Right atrium auricular region (tissue), 2 donors: ENCODE data around the gene MEGF6. TPM values are rescaled to one million over a fixed set of nuclear protein-coding genes. Genes with fewer than 3 reads are reported as not detected.

Experiments
- DNase-seq: peaks from one replicate; pipeline ENCODE4 v3.0.0-alpha.2; 2019; ENCODE audit warnings: low spot score
- H3K27ac ChIP-seq, 2 donors: fragments of 200-600 bp; sonication (generic); 1 replicate in 1 of 2; 2 replicates in 1 of 2; pipeline ENCODE4 v1.5.1; 2016 to 2019
- H3K27me3 ChIP-seq, 2 donors: fragments of 200-600 bp; sonication (generic); one replicate each; pipeline versions ENCODE4 v1.5.1 to v1.6.0; 2017 to 2019
- H3K36me3 ChIP-seq: fragments of 200-600 bp; sonication (generic); one replicate; pipeline ENCODE4 v1.5.1; 2016
- H3K4me1 ChIP-seq, 2 donors: fragments of 200-600 bp; sonication (generic); one replicate each; pipeline versions ENCODE4 v1.5.1 to v1.6.0; 2017 to 2019
- H3K4me3 ChIP-seq, 2 donors: fragments of 200-600 bp; sonication (generic); 1 replicate in 1 of 2; 2 replicates in 1 of 2; pipeline ENCODE4 v1.5.1; 2017 to 2019; ENCODE audit warnings: mild to moderate bottlenecking in 1 of 2, moderate library complexity in 1 of 2
- H3K9me3 ChIP-seq, 2 donors: fragments of 200-600 bp; sonication (generic); one replicate each; pipeline ENCODE4 v1.5.1; 2019
- CTCF ChIP-seq, 2 donors: fragments of 200-600 bp; sonication (generic); IDR thresholded peaks; one replicate each; pipeline ENCODE4 v1.5.1; 2019; ENCODE audit warnings: antibody characterized with exemption in 2 of 2
- total RNA-seq, 2 donors: library from RNA; depleted of rRNA; stranded (reverse); fragments of >200 nt; gene quantifications; one replicate each; pipeline ENCODE4 v1.1.0, GENCODE V29; 2016

Gene MEGF6
- total RNA-seq, 2 donors from 2014 or later, result 14.9 to 32.6 TPM

- H3K9me3 ChIP-seq, result no peaks in the 10 kb centered on the region
- no peaks in the 10 kb centered on the region for H3K27me3 ChIP-seq
- no peak for DNase-seq
- H3K27ac ChIP-seq, result no peak overlapping the region
- H3K4me1 ChIP-seq, result no peaks in the 10 kb centered on the region
- peaks cover 78% of the 10 kb centered on the region for H3K36me3 ChIP-seq
- TF ChIP-seq CTCF (IDR thresholded peaks at IDR 0.05), result no peak
- no peak overlapping the region for H3K4me3 ChIP-seq
Measured at GRCh38 chr1:3633344-3634058, 22.2 kb upstream of the MEGF6 start.

- DNase-seq, result no peak
- H3K36me3 ChIP-seq, result peaks cover 78% of the 10 kb centered on the region
Measured at GRCh38 chr1:3632716-3633343, 21.5 kb upstream of the MEGF6 start.

GRCh38 chr1:3632298-3632697, 21.0 kb upstream of the MEGF6 start:
- Histone ChIP-seq H3K4me3 (no peak overlapping the region), H3K9me3 (no peaks in the 10 kb centered on the region), H3K27me3 (no peaks in the 10 kb centered on the region), H3K27ac (no peak overlapping the region), H3K36me3 (peaks cover 78% of the 10 kb centered on the region), H3K4me1 (no peaks in the 10 kb centered on the region)
- TF ChIP-seq CTCF (IDR thresholded peaks at IDR 0.05), result no peak
- no peak for DNase-seq

More at GRCh38 chr1:3632716-3633343, 21.5 kb upstream of the MEGF6 start:
- no peak overlapping the region for H3K4me3 ChIP-seq
- TF ChIP-seq CTCF (IDR thresholded peaks at IDR 0.05), result no peak
- H3K9me3 ChIP-seq, result no peaks in the 10 kb centered on the region
- no peaks in the 10 kb centered on the region for H3K27me3 ChIP-seq
- H3K4me1 ChIP-seq, result no peaks in the 10 kb centered on the region
- H3K27ac ChIP-seq, result no peak overlapping the region

- no peaks in the 10 kb centered on the region for H3K27me3 ChIP-seq
- H3K27ac ChIP-seq, result no peak overlapping the region
- DNase-seq, result no peak
- H3K4me3 ChIP-seq, result no peak overlapping the region
- no peak for TF ChIP-seq CTCF (IDR thresholded peaks at IDR 0.05)
- H3K4me1 ChIP-seq, result no peaks in the 10 kb centered on the region
- peaks cover 71% of the 10 kb centered on the region for H3K36me3 ChIP-seq
- H3K9me3 ChIP-seq, result no peaks in the 10 kb centered on the region
Measured at GRCh38 chr1:3631320-3632260, 20.3 kb upstream of the MEGF6 start.

- peaks cover 0 to 1% of the 10 kb centered on the region in 2 donors for H3K4me1 ChIP-seq
- H3K36me3 ChIP-seq, result peaks cover 68% of the 10 kb centered on the region
- H3K27ac ChIP-seq, result no peak overlapping the region
- no peaks in the 10 kb centered on the region for H3K9me3 ChIP-seq
- H3K27me3 ChIP-seq, result no peaks in the 10 kb centered on the region
- DNase-seq, result no peak
- TF ChIP-seq CTCF (IDR thresholded peaks at IDR 0.05), result no peak
- no peak overlapping the region for H3K4me3 ChIP-seq
Measured at GRCh38 chr1:3630914-3631313, 19.6 kb upstream of the MEGF6 start.
